DND-41 (cell line): ENCODE data around the gene ETF1.

ENCODE experiments used
- EZH2 ChIP-seq: IDR thresholded peaks from 3 replicates; pipeline ENCODE4 v1.6.1; 2012; ENCODE audit warnings: borderline replicate concordance, low read depth, mild to moderate bottlenecking, moderate library complexity, low read length, inconsistent platforms; ENCODE audit not compliant: severe bottlenecking
- TF ChIP-seq, protein P1 (sequence below): IDR thresholded peaks from 2 replicates; pipeline ENCODE4 v1.5.1; 2012; ENCODE audit warnings: borderline replicate concordance, low read length, moderate library complexity, mild to moderate bottlenecking; ENCODE audit not compliant: poor library complexity, severe bottlenecking; ENCODE audit errors: extremely low read depth

GRCh38 chr5:138559937-138560336, 16.9 kb upstream of the ETF1 start:
- TF ChIP-seq, protein P1, sequence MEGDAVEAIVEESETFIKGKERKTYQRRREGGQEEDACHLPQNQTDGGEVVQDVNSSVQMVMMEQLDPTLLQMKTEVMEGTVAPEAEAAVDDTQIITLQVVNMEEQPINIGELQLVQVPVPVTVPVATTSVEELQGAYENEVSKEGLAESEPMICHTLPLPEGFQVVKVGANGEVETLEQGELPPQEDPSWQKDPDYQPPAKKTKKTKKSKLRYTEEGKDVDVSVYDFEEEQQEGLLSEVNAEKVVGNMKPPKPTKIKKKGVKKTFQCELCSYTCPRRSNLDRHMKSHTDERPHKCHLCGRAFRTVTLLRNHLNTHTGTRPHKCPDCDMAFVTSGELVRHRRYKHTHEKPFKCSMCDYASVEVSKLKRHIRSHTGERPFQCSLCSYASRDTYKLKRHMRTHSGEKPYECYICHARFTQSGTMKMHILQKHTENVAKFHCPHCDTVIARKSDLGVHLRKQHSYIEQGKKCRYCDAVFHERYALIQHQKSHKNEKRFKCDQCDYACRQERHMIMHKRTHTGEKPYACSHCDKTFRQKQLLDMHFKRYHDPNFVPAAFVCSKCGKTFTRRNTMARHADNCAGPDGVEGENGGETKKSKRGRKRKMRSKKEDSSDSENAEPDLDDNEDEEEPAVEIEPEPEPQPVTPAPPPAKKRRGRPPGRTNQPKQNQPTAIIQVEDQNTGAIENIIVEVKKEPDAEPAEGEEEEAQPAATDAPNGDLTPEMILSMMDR = no peak
- TF ChIP-seq EZH2 = no peak
